Neutrophil (primary cell): ENCODE measurements around the gene RUNX2.

Experiments used
- H3K27ac ChIP-seq: fragments of 200-600 bp; sonication (generic); 2 replicates; pipeline ENCODE4 v1.5.1; 2016; ENCODE audit warnings: mild to moderate bottlenecking, moderate library complexity
- H3K27me3 ChIP-seq: fragments of 200-600 bp; sonication (generic); 2 replicates; pipeline ENCODE4 v1.6.0; 2016; ENCODE audit warnings: mild to moderate bottlenecking
- H3K36me3 ChIP-seq: fragments of 200-600 bp; sonication (generic); 2 replicates; pipeline ENCODE4 v1.5.1; 2017
- H3K4me1 ChIP-seq, 2 experiments: fragments of 200-600 bp in 1 of 2; sonication (generic) in 1 of 2; 1 replicate in 1 of 2; 2 replicates in 1 of 2; pipeline versions ENCODE4 v1.5.1 to v1.6.1; 2013 to 2016; ENCODE audit warnings: low read depth in 1 of 2, low read length in 1 of 2, mild to moderate bottlenecking in 1 of 2, moderate library complexity in 1 of 2; ENCODE audit not compliant: control insufficient read depth in 1 of 2, insufficient read depth in 1 of 2
- H3K4me3 ChIP-seq, 2 experiments: fragments of 200-600 bp in 1 of 2; sonication (generic) in 1 of 2; 1 replicate in 1 of 2; 2 replicates in 1 of 2; pipeline ENCODE4 v1.5.1; 2013 to 2016; ENCODE audit warnings: low read depth in 1 of 2, low read length in 1 of 2, mild to moderate bottlenecking in 1 of 2, moderate library complexity in 1 of 2
- H3K9me3 ChIP-seq: fragments of 200-600 bp; sonication (generic); 2 replicates; pipeline ENCODE4 v1.5.1; 2016
- TF ChIP-seq, protein P1 (sequence below): fragments of 200-600 bp; sonication (generic); IDR thresholded peaks from 2 replicates; pipeline ENCODE4 v1.5.1; 2016; ENCODE audit warnings: antibody characterized with exemption

The RUNX2 gene

DNA sequence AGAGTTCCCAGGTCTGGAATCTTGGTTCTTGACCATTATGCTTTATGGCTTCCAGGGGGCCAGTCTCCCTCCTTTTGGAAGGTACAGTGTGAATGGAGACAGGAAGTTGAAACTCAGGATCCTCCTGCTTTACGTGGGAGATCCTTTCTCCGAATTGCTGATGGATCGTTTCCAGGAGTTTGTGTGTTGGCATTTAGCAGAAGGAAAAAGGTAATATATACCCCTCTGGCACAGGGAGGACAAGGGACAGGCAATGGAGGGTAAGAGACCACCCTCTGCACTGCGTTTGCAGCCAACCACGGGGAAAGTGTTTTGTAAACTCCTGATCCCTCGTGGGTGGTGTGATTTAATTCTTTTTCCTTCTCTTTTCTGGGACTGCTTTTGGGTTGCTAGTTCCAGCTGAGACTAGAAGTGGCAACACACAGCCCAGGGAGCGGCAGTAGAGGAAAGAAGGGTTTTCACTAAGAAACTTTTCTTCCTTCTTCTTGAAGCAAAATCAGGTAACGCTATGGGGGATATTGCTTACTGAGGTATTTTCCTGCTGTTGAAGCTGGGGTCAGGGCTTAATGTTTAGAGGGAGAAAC is 307.2 kb downstream of the RUNX2 start:
- Histone ChIP-seq H3K27ac (no peak overlapping the region), H3K36me3 (no peaks in the 10 kb centered on the region), H3K4me3 (no peak overlapping the region), H3K9me3 (no peaks in the 10 kb centered on the region), H3K27me3 (no peaks in the 10 kb centered on the region), H3K4me1 (peaks cover 15 to 22% of the 10 kb centered on the region in 2 experiments)
- TF ChIP-seq, protein P1, sequence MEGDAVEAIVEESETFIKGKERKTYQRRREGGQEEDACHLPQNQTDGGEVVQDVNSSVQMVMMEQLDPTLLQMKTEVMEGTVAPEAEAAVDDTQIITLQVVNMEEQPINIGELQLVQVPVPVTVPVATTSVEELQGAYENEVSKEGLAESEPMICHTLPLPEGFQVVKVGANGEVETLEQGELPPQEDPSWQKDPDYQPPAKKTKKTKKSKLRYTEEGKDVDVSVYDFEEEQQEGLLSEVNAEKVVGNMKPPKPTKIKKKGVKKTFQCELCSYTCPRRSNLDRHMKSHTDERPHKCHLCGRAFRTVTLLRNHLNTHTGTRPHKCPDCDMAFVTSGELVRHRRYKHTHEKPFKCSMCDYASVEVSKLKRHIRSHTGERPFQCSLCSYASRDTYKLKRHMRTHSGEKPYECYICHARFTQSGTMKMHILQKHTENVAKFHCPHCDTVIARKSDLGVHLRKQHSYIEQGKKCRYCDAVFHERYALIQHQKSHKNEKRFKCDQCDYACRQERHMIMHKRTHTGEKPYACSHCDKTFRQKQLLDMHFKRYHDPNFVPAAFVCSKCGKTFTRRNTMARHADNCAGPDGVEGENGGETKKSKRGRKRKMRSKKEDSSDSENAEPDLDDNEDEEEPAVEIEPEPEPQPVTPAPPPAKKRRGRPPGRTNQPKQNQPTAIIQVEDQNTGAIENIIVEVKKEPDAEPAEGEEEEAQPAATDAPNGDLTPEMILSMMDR = no peak

DNA sequence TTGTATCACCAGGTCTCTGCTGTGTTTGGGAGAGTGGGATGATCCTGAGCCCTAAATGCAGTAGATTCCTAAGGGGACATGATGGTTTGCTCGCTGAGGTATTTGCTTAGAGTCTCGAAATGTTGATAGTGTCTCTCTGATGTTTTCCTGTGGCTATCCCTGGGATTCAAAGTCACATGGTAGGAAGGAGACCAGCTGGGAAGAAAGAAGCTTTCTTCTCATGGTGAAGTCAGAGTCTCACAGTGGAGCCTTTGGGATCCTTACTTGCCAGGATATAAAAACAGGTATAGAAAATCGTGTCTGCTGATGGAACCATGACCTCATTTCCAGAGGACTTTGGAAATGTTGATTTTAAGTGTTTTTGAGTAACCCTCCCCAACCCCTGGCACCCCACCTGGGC is 308.9 kb downstream of the RUNX2 start:
- Histone ChIP-seq H3K27me3 (no peaks in the 10 kb centered on the region), H3K36me3 (no peaks in the 10 kb centered on the region), H3K4me1 (peaks cover 1 to 6% of the 10 kb centered on the region in 2 experiments), H3K9me3 (no peaks in the 10 kb centered on the region), H3K27ac (no peak overlapping the region), H3K4me3 (no peak overlapping the region)
- TF ChIP-seq, protein P1 = no peak

DNA sequence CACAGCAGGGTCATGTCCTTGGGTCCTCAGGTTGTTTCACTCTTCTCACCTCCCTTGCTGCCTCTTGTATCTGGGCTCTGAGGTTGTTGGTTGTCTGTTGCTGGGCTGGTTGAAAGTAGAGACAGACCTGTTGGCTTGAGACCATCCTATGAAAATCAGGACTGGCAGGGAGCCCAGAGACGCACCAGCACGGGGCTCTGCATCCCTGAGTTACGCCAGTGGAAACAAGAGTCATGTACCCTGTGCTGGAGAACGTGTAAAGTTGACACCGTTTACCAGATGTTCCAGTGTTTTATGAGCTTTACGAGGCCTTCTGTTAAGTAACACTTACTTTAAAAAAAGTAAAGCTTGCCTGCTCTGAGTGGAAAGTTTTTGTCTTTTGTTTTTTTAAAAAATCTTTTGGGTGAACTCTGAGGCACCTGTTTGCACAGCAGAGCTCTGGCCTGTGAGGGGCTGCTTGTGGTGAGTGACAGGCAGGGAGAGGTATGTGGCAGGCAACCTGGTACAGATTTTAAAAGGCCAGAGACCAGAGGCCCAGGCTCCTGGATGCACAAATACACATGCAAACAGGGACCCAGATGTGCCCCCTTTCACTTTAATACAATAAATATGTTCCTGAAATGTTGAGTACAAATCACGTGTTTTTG is 309.6 kb downstream of the RUNX2 start:
- no peaks in the 10 kb centered on the region for H3K4me1 ChIP-seq
- no peak overlapping the region for H3K4me3 ChIP-seq
- no peaks in the 10 kb centered on the region for H3K36me3 ChIP-seq
- TF ChIP-seq, protein P1 = no peak
- H3K27ac ChIP-seq = no peak overlapping the region
- H3K9me3 ChIP-seq = no peaks in the 10 kb centered on the region
- H3K27me3 ChIP-seq = no peaks in the 10 kb centered on the region

DNA sequence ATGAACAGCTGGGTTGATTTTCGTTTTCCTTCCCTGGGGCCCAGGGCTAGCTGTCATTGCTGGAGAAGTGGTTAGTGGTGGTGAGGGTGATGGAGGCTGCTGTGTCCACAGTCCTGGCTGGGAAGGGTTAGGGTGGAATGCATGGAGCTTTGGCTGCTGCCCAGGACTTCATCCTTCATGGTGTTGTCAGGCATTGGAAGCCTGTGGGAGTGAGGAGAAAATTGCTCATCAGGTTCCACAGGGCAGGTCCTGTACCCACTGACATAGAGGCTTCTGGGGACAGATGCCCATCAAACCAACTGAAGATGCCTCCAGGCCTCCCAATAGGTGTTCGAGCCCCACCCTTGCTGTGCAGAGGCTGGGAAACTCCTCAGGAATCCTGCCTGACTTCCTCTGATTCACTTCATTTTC is 312.0 kb downstream of the RUNX2 start:
- Histone ChIP-seq H3K4me3 (no peak overlapping the region), H3K27me3 (no peaks in the 10 kb centered on the region), H3K9me3 (no peaks in the 10 kb centered on the region), H3K36me3 (no peaks in the 10 kb centered on the region), H3K4me1 (no peaks in the 10 kb centered on the region), H3K27ac (no peak overlapping the region)
- TF ChIP-seq, protein P1 = no peak

DNA sequence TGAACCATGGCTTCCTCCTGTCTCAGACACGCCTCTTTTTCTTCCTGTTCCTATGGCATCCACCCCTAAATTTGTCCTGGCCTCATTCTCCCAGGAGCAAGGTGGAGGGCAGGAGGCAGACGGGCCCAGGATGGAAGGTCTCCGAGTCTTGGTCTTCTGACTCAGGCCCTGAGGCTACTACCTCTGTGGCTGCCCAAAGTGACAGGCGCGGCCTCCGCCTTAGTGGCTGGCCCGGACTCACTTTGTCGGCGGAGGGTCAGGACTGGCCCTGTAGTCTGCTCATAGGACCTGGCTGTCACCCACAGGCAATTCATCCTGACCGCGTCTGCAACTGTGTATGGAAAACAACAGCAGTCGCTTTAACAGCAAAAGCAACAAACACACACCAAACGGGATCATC is 312.7 kb downstream of the RUNX2 start:
- TF ChIP-seq, protein P1 = no peak
- Histone ChIP-seq H3K9me3 (no peaks in the 10 kb centered on the region), H3K36me3 (no peaks in the 10 kb centered on the region), H3K4me1 (no peaks in the 10 kb centered on the region), H3K4me3 (no peak overlapping the region), H3K27ac (no peak overlapping the region), H3K27me3 (no peaks in the 10 kb centered on the region)
